Esophagus squamous epithelium (tissue), 4 donors: Measurements from ENCODE around the gene ATXN2. TPM values are rescaled to one million over a fixed set of nuclear protein-coding genes. Genes with fewer than 3 reads are reported as not detected.

Source experiments
- small RNA-seq, 4 donors: library from RNA; depleted of rRNA; stranded (forward); fragments of <200 nt; gene quantifications; one replicate each; pipeline ENCODE3, GENCODE V24; 2016
- total RNA-seq, 4 donors: library from RNA; depleted of rRNA; stranded (reverse); fragments of >200 nt; gene quantifications; one replicate each; pipeline ENCODE4 v1.1.0, GENCODE V29; 2016

ATXN2 gene
- total RNA-seq, 4 donors from 2014 or later: 11.4 to 36.2 (median 25.4) TPM

Small RNA genes within 50 kb of the gene (small RNA-seq; reads per million reads assigned to genes)
- gene RF00066: 0 reads per million in 4 donors

Other genes starting within 250 kb of the ATXN2 start
- 10 to 100 TPM in 1 of 4 donors, 1 to 10 TPM in 3; 6.9 to 29.9 (median 7.8) TPM for gene PHETA1, start 230.2 kb downstream of the ATXN2 start, total RNA-seq
- gene SH2B3, start 193.4 kb downstream of the ATXN2 start, total RNA-seq: 10 to 100 TPM in 1 of 4 donors, 1 to 10 TPM in 3; 3.3 to 16.2 (median 5.6) TPM
- 10 to 100 TPM in 3 of 4 donors, 1 to 10 TPM in 1; 9.2 to 16.8 (median 10.8) TPM for gene BRAP, start 86.6 kb upstream of the ATXN2 start, total RNA-seq
- 10 to 100 TPM; 13.9 to 20.4 (median 16.6) TPM for gene ACAD10, start 86.7 kb upstream of the ATXN2 start, total RNA-seq
- 100 to 1,000 TPM in 2 of 4 donors, 10 to 100 TPM in 2; 71.8 to 169 (median 104) TPM for gene ALDH2, start 167.6 kb upstream of the ATXN2 start, total RNA-seq
- 10 to 100 TPM; 31.3 to 45.5 (median 37.0) TPM for gene MAPKAPK5, start 242.9 kb upstream of the ATXN2 start, total RNA-seq